Measurements from ENCODE around the gene TXNDC9. TPM values are rescaled to one million over a fixed set of nuclear protein-coding genes. Genes with fewer than 3 reads are reported as not detected.
"Not testable (repeated sequence)": the region's sequence is repeated elsewhere in the genome, so short reads cannot be mapped to it uniquely, and the experiment has no call there.

The TXNDC9 gene
- total RNA-seq, 2 experiments from 2014 or later: 28.5 to 31.7 TPM

GRCh38 chr2:99346218-99346617 is 10.1 kb upstream of the TXNDC9 start:
- BruUV-seq (replicated peaks): no TSS peak

GRCh38 chr2:99345446-99345845 is 9.3 kb upstream of the TXNDC9 start:
- DNase-seq (ENCODE audit: low spot score); H3K27ac ChIP-seq (ENCODE audit: low read depth, low read length, poor library complexity, severe bottlenecking); H2AFZ ChIP-seq (ENCODE audit: low read length); H3K9me3 ChIP-seq (ENCODE audit: low read length); BruUV-seq (replicated peaks); H3K9me2 ChIP-seq (ENCODE audit: insufficient read depth, low read length); H3K4me2 ChIP-seq (ENCODE audit: low read length); H3K36me3 ChIP-seq (ENCODE audit: insufficient read depth, low read length); H3K4me3 ChIP-seq (ENCODE audit: low read depth, low read length, poor library complexity, severe bottlenecking); intact Hi-C loops (cut with micrococcal nuclease; ENCODE audit: unreplicated experiment); CTCF ChIA-PET (ENCODE audit: unreplicated experiment): not testable (repeated sequence)
- Histone ChIP-seq H4K20me1 (ENCODE audit: insufficient read depth, low read length) (peaks cover 33% of the 10 kb centered on the region), H3K4me1 (ENCODE audit: insufficient read depth, low read length, poor library complexity, severe bottlenecking) (peaks cover 23% of the 10 kb centered on the region), H3K79me2 (ENCODE audit: insufficient read depth, low read depth, low read length) (peaks cover 100% of the 10 kb centered on the region)
- POLR2A ChIA-PET: interaction anchor here (0.6 kb wide), 2 partner anchors 32 to 1612 kb away, joined by 3 to 4 read pairs; no protein-coding TSS in a partner anchor

More at GRCh38 chr2:99346218-99346617, 10.1 kb upstream of the TXNDC9 start:
- Histone ChIP-seq H3K9me3 (ENCODE audit: low read length) (no peaks in the 10 kb centered on the region), H2AFZ (ENCODE audit: low read length) (no peak overlapping the region), H3K4me3 (ENCODE audit: low read depth, low read length, poor library complexity, severe bottlenecking) (no peak overlapping the region), H3K4me1 (ENCODE audit: insufficient read depth, low read length, poor library complexity, severe bottlenecking) (peaks cover 26% of the 10 kb centered on the region), H3K4me2 (ENCODE audit: low read length) (no peak overlapping the region), H4K20me1 (ENCODE audit: insufficient read depth, low read length) (peaks cover 32% of the 10 kb centered on the region), H3K27ac (ENCODE audit: low read depth, low read length, poor library complexity, severe bottlenecking) (no peak overlapping the region), H3K9me2 (ENCODE audit: insufficient read depth, low read length) (no peaks in the 10 kb centered on the region), H3K36me3 (ENCODE audit: insufficient read depth, low read length) (peaks cover 2% of the 10 kb centered on the region), H3K79me2 (ENCODE audit: insufficient read depth, low read depth, low read length) (peaks cover 100% of the 10 kb centered on the region)
- no peak for TF ChIP-seq EZH2phosphoT487 (IDR thresholded peaks at IDR 0.05; ENCODE audit: borderline replicate concordance, low read depth, low read length)
- no peak for TF ChIP-seq CTCF (conservative IDR thresholded peaks at IDR 0.05; ENCODE audit: low read length)
- POLR2A ChIA-PET: no interaction called here
- intact Hi-C loops (cut with micrococcal nuclease; ENCODE audit: unreplicated experiment): no loop called here
- no peak for DNase-seq (ENCODE audit: low spot score)
- CTCF ChIA-PET (ENCODE audit: unreplicated experiment): no interaction called here

GRCh38 chr2:99342536-99342935 is 6.4 kb upstream of the TXNDC9 start:
- POLR2A ChIA-PET: interaction anchor here (0.6 kb wide), 1 partner anchor 803 kb away, joined by 6 read pairs; no protein-coding TSS in a partner anchor
- BruUV-seq (replicated peaks): no TSS peak
- Histone ChIP-seq H3K4me2 (ENCODE audit: low read length) (no peak overlapping the region), H3K4me3 (ENCODE audit: low read depth, low read length, poor library complexity, severe bottlenecking) (no peak overlapping the region), H3K79me2 (ENCODE audit: insufficient read depth, low read depth, low read length) (peaks cover 100% of the 10 kb centered on the region), H2AFZ (ENCODE audit: low read length) (no peak overlapping the region), H3K36me3 (ENCODE audit: insufficient read depth, low read length) (no peaks in the 10 kb centered on the region; the same call in 1 of the 2 replicates), H3K27ac (ENCODE audit: low read depth, low read length, poor library complexity, severe bottlenecking) (no peak overlapping the region), H3K4me1 (ENCODE audit: insufficient read depth, low read length, poor library complexity, severe bottlenecking) (peaks cover 15% of the 10 kb centered on the region), H4K20me1 (ENCODE audit: insufficient read depth, low read length) (peaks cover 31% of the 10 kb centered on the region), H3K9me2 (ENCODE audit: insufficient read depth, low read length) (no peaks in the 10 kb centered on the region), H3K9me3 (ENCODE audit: low read length) (no peaks in the 10 kb centered on the region)
- TF ChIP-seq CTCF (conservative IDR thresholded peaks at IDR 0.05; ENCODE audit: low read length): no peak
- intact Hi-C loops (cut with micrococcal nuclease; ENCODE audit: unreplicated experiment): no loop called here
- no peak for DNase-seq (ENCODE audit: low spot score)
- CTCF ChIA-PET (ENCODE audit: unreplicated experiment): no interaction called here

All from OCI-LY7 (cell line).